Measurements from ENCODE around the gene RPSA. TPM values are rescaled to one million over a fixed set of nuclear protein-coding genes. Genes with fewer than 3 reads are reported as not detected.

Gene RPSA
- polyA plus RNA-seq, 1 donor (not counting 4 experiments of a cell fraction or from before 2014, with no cell fraction given): 3,195 TPM

GRCh38 chr3:39381432-39381831 is 25.1 kb upstream of the RPSA start:
- H3K79me2 ChIP-seq (ENCODE audit: control insufficient read depth, insufficient read depth, low read length): peaks cover 25% of the 10 kb centered on the region
- H3K9ac ChIP-seq (ENCODE audit: control insufficient read depth, extremely low read depth, insufficient read depth, low read length): no peak overlapping the region
- dilution Hi-C loops (cut with MboI; ENCODE audit: extremely low pct_ligation_motif_present, low sequenced_read_pairs): no loop called here
- peaks cover 9% of the 10 kb centered on the region for H4K20me1 ChIP-seq (ENCODE audit: control insufficient read depth, extremely low read depth, insufficient read depth, low read length)
- no peak overlapping the region for H3K4me3 ChIP-seq (ENCODE audit: control insufficient read depth in 2 of 3, extremely low read depth in 1 of 3, insufficient read depth in 2 of 3, low read depth in 1 of 3, low read length in 3 of 3)
- FAIRE-seq (no peak), DNase-seq (ENCODE audit: low read depth, low spot score) (no peak)
- H3K27me3 ChIP-seq (ENCODE audit: control insufficient read depth, extremely low read depth, insufficient read depth, low read length): no peaks in the 10 kb centered on the region
- TF ChIP-seq CTCF (optimal IDR thresholded peaks at IDR 0.05 in 1 of 3, IDR thresholded peaks at IDR 0.05 in 1 of 3, conservative IDR thresholded peaks at IDR 0.05 in 1 of 3; ENCODE audit: extremely low read depth in 1 of 3, insufficient read depth in 2 of 3, low read length in 3 of 3): no peak
- no peak for TF ChIP-seq EZH2 (IDR thresholded peaks at IDR 0.05; ENCODE audit: low read length)
- H3K4me1 ChIP-seq (ENCODE audit: control insufficient read depth, extremely low read depth, insufficient read depth, low read length): peaks cover 21% of the 10 kb centered on the region
- H3K9me1 ChIP-seq (ENCODE audit: control insufficient read depth, extremely low read depth, insufficient read depth, low read length): peaks cover 2% of the 10 kb centered on the region
- H3K4me2 ChIP-seq (ENCODE audit: control insufficient read depth, extremely low read depth, insufficient read depth, low read depth, low read length): no peak overlapping the region
- H2AFZ ChIP-seq (ENCODE audit: control insufficient read depth, low read length): no peak overlapping the region
- H3K36me3 ChIP-seq (ENCODE audit: control insufficient read depth in 2 of 2, extremely low read depth in 1 of 2, insufficient read depth in 2 of 2, low read length in 2 of 2): no peaks in the 10 kb centered on the region
- H3K27ac ChIP-seq (ENCODE audit: control insufficient read depth, insufficient read depth, low read length): no peak overlapping the region
- H3K9me3 ChIP-seq (ENCODE audit: control insufficient read depth, low read depth, low read length): no peaks in the 10 kb centered on the region

- Histone ChIP-seq H3K79me2 (ENCODE audit: control insufficient read depth, insufficient read depth, low read length) (peaks cover 43% of the 10 kb centered on the region), H3K4me1 (ENCODE audit: control insufficient read depth, extremely low read depth, insufficient read depth, low read length) (peaks cover 21% of the 10 kb centered on the region), H3K9me3 (ENCODE audit: control insufficient read depth, low read depth, low read length) (no peaks in the 10 kb centered on the region), H3K36me3 (ENCODE audit: control insufficient read depth in 2 of 2, extremely low read depth in 1 of 2, insufficient read depth in 2 of 2, low read length in 2 of 2) (no peaks in the 10 kb centered on the region), H3K27me3 (ENCODE audit: control insufficient read depth, extremely low read depth, insufficient read depth, low read length) (no peaks in the 10 kb centered on the region), H2AFZ (ENCODE audit: control insufficient read depth, low read length) (peak within 1 kb of the TSS; percentile 85), H4K20me1 (ENCODE audit: control insufficient read depth, extremely low read depth, insufficient read depth, low read length) (peaks cover 9% of the 10 kb centered on the region), H3K27ac (ENCODE audit: control insufficient read depth, insufficient read depth, low read length) (peak within 1 kb of the TSS; percentile 89), H3K9me1 (ENCODE audit: control insufficient read depth, extremely low read depth, insufficient read depth, low read length) (peaks cover 4% of the 10 kb centered on the region), H3K9ac (ENCODE audit: control insufficient read depth, extremely low read depth, insufficient read depth, low read length) (peak within 1 kb of the TSS; percentile 95), H3K4me3 (ENCODE audit: control insufficient read depth in 2 of 3, extremely low read depth in 1 of 3, insufficient read depth in 2 of 3, low read depth in 1 of 3, low read length in 3 of 3) (peak within 1 kb of the TSS; percentile 81 to 85 (median 82)), H3K4me2 (ENCODE audit: control insufficient read depth, extremely low read depth, insufficient read depth, low read depth, low read length) (peak within 1 kb of the TSS; percentile 61)
- DNase-seq (ENCODE audit: low read depth, low spot score) (no peak), FAIRE-seq (peak; percentile 48)
- no peak for TF ChIP-seq EZH2 (IDR thresholded peaks at IDR 0.05; ENCODE audit: low read length)
- peak; percentile 15 to 53 (median 29) for TF ChIP-seq CTCF (optimal IDR thresholded peaks at IDR 0.05 in 1 of 3, IDR thresholded peaks at IDR 0.05 in 1 of 3, conservative IDR thresholded peaks at IDR 0.05 in 1 of 3; ENCODE audit: extremely low read depth in 1 of 3, insufficient read depth in 2 of 3, low read length in 3 of 3)
- dilution Hi-C loops (cut with MboI; ENCODE audit: extremely low pct_ligation_motif_present, low sequenced_read_pairs): no loop called here
Measured at GRCh38 chr3:39383045-39383880, 23.3 kb upstream of the RPSA start, which contains the start of gene SLC25A38. TSS of gene SLC25A38 (plus strand) at chr3:39383370. CDS start at chr3:39383725, 355 bp downstream.
